ENCODE data around the gene C3orf70. TPM values are rescaled to one million over a fixed set of nuclear protein-coding genes. Genes with fewer than 3 reads are reported as not detected.
A peak's percentile ranks its signal among the peaks of the same experiment; 100 is the strongest.

Gene C3orf70
- total RNA-seq, 2 donors from 2014 or later, result 0.06 TPM; not detected in 1

DNA sequence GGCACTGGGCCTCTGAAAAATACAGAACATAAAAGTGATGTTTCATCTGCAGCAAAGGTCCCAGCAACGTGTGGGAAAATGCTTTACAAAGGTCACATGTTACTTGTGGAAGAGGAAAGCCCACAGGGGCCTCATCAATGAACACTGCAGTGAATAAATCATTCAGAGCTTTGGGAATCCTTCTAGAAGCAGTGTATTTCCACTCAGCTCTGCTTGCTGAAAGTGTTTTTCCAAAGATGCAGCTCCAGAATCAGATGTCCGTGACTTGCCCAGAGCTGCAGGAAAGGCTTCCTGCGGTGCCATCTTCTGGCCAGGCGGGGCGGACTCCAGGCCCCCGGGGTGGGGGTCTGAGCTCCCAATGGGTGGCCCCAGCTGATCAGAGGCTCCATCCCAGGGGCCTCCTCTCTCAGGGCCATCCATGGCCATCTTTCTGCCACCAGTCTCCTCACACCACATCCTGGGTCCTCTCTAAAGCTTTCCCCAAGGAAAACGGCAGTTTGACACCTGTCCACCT lies 81.5 kb downstream of the C3orf70 start:
- H3K36me3 Mint-ChIP-seq, result no peaks in the 10 kb centered on the region
- ATAC-seq, result no peak
- H3K27ac Mint-ChIP-seq, result no peak overlapping the region

DNA sequence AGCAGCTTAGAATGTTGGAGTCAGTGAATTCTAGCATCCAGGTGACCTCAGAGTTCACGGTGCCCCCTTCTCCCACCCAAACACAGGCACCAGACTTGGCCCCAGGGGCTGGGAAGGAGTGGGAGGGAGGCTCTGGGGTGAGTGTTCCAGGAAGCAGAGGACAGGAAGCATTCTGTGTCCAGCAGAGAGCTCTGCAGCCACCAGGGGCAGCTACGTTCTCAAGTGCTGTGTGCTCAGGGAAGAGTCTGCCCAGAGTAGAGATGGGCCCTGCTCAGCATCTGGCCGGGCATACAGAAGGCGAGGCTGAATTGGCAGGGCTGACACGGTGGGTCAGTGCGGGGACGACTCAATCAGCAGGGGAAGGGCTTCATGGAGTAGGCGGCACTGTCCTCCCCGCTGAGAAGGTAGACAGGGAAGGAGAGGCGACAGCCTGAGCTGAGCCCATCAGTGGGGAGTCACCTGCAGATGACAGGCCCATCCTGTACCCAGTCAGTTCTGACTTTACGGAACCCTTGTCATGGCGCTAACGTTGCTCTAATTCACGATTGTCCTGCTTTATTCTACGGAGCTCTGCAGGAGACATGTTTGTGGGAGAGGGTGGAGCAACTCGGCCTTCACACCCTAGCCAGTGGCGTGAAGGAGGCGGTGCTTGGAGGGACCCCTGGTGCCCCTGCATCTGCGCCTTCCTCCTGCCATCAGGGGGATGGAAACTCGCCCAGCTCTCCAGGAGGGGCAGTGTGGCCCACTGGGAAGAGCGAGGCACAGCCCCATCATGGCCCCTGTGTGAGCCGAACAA lies 82.2 kb downstream of the C3orf70 start:
- DNase-seq (ENCODE audit: low spot score in 2 of 2), result no peak
- Mint-ChIP-seq H3K27ac (no peak overlapping the region), H3K9me3 (no peaks in the 10 kb centered on the region), H3K36me3 (no peaks in the 10 kb centered on the region)
- ATAC-seq, result no peak

More for the DNA sequence above, 81.5 kb downstream of the C3orf70 start:
- no peak for DNase-seq (ENCODE audit: low spot score in 2 of 2)
- H3K9me3 Mint-ChIP-seq, result no peaks in the 10 kb centered on the region

DNA sequence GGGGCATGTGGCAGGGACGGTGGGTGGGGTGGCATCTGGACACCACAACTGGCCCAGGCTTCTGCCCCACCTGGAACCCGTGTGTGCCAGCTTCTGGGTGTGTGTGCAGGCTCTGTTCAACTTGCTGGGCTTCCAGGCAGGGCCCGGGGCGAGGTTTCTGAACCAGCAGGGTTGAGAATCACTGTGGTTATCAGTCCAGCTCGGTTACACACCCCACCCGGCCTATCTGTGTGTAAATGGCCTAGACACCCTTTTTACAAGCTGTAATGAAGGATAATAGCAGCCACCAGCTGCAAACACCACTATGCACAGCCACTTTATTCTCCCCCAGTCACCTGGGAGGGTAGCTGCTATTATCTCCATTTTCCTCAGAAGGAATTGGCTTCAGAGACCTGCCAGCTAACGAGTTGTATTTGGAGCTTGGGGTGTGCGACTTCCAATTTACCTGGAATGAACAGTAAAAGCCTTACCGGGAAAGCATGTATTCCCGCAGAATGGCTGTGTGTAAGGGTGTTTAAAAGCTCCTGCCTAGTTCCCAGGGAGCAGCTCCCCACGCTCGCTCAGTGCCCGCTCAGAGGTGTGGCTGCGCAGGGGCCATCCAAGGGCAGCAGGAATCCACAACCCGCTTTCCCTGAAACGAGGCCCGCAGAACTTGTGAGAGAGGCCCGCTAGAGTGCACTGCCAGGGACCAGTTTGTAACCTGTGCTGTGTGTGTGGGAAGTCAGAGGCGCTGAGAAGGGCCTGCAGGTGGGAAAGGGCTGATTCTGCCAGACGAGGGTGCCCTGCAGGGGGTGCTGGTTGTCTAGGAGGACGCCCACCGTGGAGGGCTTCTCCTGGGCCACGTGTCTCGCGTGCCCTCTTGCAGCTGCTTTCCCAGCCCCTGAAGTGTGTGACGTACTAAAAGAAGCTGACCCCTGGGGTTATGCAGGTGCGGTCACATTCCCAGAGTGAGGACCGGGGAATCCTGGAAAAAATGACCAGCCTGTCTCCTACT lies 83.5 kb downstream of the C3orf70 start:
- no peaks in the 10 kb centered on the region for H3K36me3 Mint-ChIP-seq
- no peak overlapping the region for H3K27ac Mint-ChIP-seq
- ATAC-seq (peak in 1 of 2 donors; percentile 30), DNase-seq (ENCODE audit: low spot score in 2 of 2) (no peak)
- no peaks in the 10 kb centered on the region for H3K9me3 Mint-ChIP-seq

DNA sequence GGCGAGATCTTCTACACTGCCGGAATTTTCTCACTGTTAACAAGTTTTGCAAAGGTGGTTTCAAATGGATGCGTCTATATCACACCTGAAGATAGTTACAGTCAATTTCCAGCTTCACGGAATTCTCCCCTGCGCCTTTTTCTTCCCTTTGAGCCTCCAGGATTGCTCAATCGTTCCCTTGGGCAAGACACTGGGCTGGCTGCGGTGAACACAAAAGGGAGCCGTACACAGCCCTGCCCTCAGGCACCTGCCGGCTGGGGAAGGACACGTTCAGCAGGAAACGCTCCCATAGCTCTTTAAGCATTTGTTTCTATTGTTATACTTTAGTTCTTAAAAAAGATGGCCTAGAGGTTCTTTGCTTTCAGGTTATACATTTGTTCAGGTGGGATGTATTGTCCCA lies 85.7 kb downstream of the C3orf70 start:
- H3K27ac Mint-ChIP-seq, result no peak overlapping the region
- DNase-seq (ENCODE audit: low spot score in 2 of 2), result no peak
- peaks cover 0 to 4% of the 10 kb centered on the region in 2 donors for H3K9me3 Mint-ChIP-seq

DNA sequence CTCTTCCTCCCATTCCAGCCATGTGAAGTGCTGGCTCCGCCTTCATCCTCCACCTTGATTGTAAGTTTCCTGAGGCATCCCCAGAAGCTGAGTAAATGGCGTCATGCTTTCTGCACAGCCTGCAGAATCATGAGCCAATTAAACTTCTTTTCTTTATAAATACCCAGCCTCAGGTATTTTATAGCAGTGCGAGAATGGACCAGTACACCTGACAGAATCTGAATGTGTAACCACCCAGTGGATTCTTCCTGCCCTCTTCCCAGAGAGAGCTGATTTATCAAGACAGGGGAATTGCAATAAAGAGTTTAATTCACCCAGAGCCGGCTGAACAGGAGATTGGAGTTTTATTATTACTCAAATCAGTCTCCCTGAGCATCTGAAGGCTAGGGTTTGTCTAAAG lies 86.6 kb downstream of the C3orf70 start:
- H3K36me3 Mint-ChIP-seq, result no peaks in the 10 kb centered on the region
- DNase-seq (ENCODE audit: low spot score in 2 of 2) (no peak), ATAC-seq (no peak)
- H3K27ac Mint-ChIP-seq, result no peak overlapping the region
- H3K9me3 Mint-ChIP-seq, result peaks cover 4 to 8% of the 10 kb centered on the region in 2 donors

More for the DNA sequence above, 85.7 kb downstream of the C3orf70 start:
- H3K36me3 Mint-ChIP-seq, result no peaks in the 10 kb centered on the region
- ATAC-seq, result no peak

DNA sequence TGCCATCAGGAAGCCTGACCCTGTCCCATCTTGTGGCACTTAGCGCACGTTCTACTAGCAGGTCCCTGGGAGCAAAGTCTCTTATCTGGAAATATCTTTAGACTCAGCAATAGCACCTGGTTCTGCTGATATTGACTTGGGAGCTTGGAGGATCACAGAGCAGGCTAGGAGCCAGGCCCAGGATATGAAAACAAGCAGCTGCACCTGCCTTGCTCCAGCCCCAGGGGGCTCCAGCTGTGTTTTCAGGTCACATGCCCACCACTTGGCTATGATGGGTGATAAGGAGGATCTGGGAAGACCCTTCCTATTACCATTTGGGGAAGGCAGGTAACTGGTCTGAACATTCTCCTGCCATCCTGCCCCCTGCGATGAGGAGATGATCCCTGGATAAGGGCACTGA lies 87.8 kb downstream of the C3orf70 start:
- no peak overlapping the region for H3K27ac Mint-ChIP-seq
- no peaks in the 10 kb centered on the region for H3K36me3 Mint-ChIP-seq
- no peak for DNase-seq (ENCODE audit: low spot score in 2 of 2)
- peaks cover 10 to 16% of the 10 kb centered on the region in 2 donors for H3K9me3 Mint-ChIP-seq
- peak in 1 of 2 donors; percentile 13 for ATAC-seq

DNA sequence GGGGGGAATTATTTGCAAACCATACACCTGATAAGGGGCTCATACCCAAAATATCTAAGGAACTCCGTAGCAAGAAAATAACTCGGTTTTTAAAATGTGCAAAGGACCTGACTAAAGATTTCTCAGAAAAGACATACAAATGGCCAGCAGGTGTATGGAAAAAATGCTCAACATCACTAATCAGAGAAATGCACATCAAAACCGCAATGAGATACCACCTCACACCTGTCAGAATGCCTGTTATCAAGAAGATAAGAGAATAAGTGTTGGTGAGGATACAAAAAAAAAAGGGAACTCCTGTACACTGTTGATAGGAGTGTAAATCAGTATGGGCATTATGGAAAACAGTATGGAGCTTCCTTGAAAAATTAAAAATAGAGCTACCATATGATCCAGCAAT lies 89.4 kb downstream of the C3orf70 start:
- H3K27ac Mint-ChIP-seq, result no peak overlapping the region
- no peaks in the 10 kb centered on the region for H3K36me3 Mint-ChIP-seq
- DNase-seq (ENCODE audit: low spot score in 2 of 2), result no peak
- ATAC-seq, result no peak
- peaks cover 23 to 28% of the 10 kb centered on the region in 2 donors for H3K9me3 Mint-ChIP-seq

DNA sequence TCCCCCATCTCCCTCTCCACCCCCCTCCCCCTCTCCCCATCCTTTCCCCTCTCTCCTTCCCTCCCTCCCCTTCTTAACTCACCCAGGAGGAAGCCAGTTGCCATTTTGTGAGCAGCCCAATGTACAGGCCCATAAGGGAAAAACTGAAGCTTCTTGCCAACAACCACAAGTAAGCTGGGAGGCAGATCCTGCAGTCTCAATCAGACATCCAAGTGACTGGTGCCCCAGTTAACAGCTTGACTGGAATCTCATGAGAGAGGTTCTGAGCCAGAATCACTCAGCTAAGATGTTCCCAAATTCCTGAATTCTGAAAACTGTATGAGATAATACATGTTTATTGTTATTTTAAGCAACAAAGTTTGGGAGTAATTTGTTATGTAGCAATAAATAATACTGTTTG lies 90.7 kb downstream of the C3orf70 start:
- ATAC-seq (no peak), DNase-seq (ENCODE audit: low spot score in 2 of 2) (no peak)
- no peak overlapping the region for H3K27ac Mint-ChIP-seq
- H3K36me3 Mint-ChIP-seq, result peaks cover 2 to 10% of the 10 kb centered on the region in 2 donors
- peaks cover 33 to 39% of the 10 kb centered on the region in 2 donors for H3K9me3 Mint-ChIP-seq

DNA sequence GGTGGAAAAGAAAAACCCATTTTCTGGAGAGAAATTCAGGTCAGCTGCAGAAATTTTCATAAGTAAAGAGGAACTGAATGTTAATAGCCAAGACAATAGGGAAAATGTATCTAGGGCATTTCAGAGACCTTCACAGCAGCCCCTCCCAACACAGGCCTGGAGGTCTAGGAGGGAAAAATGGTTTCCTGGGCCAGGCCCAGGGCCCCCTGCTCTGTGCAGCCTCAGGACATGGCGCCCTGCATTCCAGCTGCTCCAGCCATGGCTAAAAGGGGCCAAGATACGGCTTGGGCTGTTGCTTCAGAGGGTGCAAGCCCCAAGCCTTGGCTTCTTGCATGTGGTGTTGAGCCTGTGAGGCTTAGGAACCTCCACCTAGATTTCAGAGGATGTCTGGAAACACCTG lies 92.2 kb downstream of the C3orf70 start:
- Mint-ChIP-seq H3K27ac (no peak overlapping the region), H3K9me3 (peaks cover 44 to 49% of the 10 kb centered on the region in 2 donors), H3K36me3 (peaks cover 10 to 19% of the 10 kb centered on the region in 2 donors)
- no peak for ATAC-seq
- no peak for DNase-seq (ENCODE audit: low spot score in 2 of 2)

DNA sequence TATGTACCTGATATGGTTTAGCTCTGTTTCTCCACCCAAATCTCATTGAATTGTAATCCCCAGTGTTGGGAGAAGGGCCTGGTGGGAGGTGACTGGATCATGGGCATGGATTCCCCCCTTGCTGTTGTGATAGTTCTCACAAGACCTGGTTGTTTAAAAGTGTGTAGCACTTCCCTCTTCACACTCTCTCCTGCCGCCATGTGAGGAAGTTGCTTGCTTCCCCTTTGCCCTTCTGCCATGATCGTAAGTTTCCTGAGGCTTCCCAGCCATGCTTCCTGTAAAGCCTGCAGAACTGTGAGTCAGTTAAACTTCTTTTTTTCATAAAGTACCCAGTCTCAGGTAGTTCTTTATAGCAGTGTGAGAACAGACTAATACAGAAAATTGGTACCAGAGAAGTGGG lies 93.1 kb downstream of the C3orf70 start:
- Mint-ChIP-seq H3K27ac (no peak overlapping the region), H3K36me3 (peaks cover 19 to 27% of the 10 kb centered on the region in 2 donors), H3K9me3 (peaks cover 51 to 57% of the 10 kb centered on the region in 2 donors)
- DNase-seq (ENCODE audit: low spot score in 2 of 2), result no peak
- no peak for ATAC-seq

DNA sequence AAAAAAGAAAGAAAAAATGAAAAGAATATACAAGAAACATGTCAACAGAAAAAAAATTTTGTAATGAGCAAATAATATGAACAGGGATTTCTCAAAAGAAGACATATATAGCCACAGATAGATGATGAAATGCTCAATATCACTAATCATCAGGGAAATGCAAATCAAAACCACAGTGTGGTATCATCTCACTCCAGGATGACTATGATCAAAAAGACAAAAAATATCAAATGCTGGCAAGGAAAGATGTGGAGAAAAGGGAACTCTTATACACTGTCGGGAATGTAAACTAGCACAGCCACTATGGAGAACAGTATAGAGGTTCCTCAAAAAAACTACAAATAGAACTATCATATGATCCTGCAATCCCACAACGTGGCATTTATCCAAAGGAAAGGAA lies 94.1 kb downstream of the C3orf70 start:
- Mint-ChIP-seq H3K27ac (peak overlapping the region in 1 of 2 donors; percentile 10), H3K9me3 (peaks cover 55 to 61% of the 10 kb centered on the region in 2 donors), H3K36me3 (peaks cover 29 to 37% of the 10 kb centered on the region in 2 donors)
- DNase-seq (ENCODE audit: low spot score in 2 of 2) (no peak), ATAC-seq (no peak)

DNA sequence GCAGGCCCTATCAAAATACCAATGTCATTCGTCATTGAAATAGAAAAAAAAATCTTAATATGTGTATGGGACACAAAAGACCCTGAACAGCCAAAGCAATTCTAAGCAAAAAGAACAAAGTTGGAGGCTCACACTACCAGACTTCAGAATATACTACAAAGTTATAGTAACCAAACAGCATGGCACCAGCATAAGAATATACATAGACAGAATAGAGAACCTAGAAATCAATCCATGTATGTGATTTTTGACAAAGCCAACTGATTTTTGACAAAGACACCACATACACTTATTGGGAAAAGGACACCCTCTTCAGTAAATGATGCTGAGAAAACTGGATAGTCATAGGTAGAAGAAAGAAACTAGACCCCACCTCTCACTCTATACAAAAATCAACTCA lies 95.0 kb downstream of the C3orf70 start:
- peaks cover 55 to 57% of the 10 kb centered on the region in 2 donors for H3K9me3 Mint-ChIP-seq
- DNase-seq (ENCODE audit: low spot score in 2 of 2) (no peak), ATAC-seq (no peak)
- H3K27ac Mint-ChIP-seq, result no peak overlapping the region
- H3K36me3 Mint-ChIP-seq, result peaks cover 39 to 44% of the 10 kb centered on the region in 2 donors

DNA sequence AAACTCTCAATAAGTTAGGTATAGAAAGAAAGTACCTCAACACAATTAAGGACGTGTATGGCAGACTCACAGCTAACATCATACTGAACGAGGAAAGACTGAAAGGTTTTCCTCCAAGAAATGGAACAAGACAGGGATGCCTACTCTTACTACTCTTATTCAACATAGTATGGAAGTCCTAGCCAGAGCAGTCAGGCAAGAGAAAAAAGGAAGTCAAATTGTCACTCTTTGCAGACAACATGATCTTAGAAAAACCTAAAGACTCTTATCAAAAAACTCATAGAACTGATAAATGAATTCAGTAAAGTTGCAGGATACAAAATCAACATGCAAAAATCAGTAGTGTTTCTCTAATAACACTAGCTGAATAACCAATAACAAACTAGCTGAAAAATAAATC lies 96.0 kb downstream of the C3orf70 start:
- no peak for DNase-seq (ENCODE audit: low spot score in 2 of 2)
- peaks cover 61 to 62% of the 10 kb centered on the region in 2 donors for H3K9me3 Mint-ChIP-seq
- peaks cover 48 to 52% of the 10 kb centered on the region in 2 donors for H3K36me3 Mint-ChIP-seq
- no peak for ATAC-seq
- no peak overlapping the region for H3K27ac Mint-ChIP-seq

DNA sequence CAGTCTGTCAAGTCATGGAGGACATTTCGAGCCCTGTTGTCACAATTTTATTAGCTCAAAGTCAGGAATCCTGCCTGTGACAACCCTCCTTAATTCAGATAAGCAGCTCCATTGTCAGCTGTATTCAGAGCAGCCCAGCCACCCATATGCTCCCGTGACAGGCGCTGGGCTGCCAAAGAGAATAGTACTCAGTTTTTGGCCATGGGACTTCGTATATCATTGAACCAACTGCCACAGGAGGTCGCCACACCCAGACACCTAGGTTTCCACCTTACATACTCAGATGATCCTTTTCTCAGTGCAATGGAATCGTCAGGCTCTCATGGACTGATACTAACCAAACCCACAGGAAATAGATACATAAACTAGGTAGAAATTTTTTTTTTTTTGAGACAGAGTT lies 100.2 kb downstream of the C3orf70 start:
- H3K36me3 Mint-ChIP-seq, result peaks cover 87 to 89% of the 10 kb centered on the region in 2 donors
- no peak overlapping the region for H3K27ac Mint-ChIP-seq
- ATAC-seq (no peak), DNase-seq (ENCODE audit: low spot score in 2 of 2) (no peak)
- H3K9me3 Mint-ChIP-seq, result peaks cover 35 to 39% of the 10 kb centered on the region in 2 donors

DNA sequence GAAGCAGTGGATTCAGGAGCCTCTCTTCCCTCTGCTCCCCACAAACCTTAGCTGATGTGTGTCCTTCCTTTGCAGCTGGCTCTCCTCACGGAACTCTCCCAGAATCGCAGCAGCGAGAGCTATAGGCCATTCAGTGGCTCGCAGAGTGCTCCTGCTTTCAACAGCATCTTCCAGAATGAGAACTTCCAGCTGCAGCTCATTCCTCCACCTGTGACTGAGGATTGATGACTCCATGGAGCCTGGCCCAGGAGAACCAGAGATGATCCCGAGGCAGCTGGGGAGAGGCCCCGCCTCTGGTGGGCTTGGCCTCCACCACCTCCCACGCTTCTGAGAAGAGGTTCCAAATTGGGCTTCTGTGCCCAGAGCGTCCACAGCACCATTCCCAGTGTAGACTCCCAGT lies 101.1 kb downstream of the C3orf70 start:
- ATAC-seq (no peak), DNase-seq (ENCODE audit: low spot score in 2 of 2) (no peak)
- peaks cover 31% of the 10 kb centered on the region in 2 donors for H3K9me3 Mint-ChIP-seq
- H3K36me3 Mint-ChIP-seq, result peaks cover 87 to 88% of the 10 kb centered on the region in 2 donors
- H3K27ac Mint-ChIP-seq, result no peak overlapping the region

DNA sequence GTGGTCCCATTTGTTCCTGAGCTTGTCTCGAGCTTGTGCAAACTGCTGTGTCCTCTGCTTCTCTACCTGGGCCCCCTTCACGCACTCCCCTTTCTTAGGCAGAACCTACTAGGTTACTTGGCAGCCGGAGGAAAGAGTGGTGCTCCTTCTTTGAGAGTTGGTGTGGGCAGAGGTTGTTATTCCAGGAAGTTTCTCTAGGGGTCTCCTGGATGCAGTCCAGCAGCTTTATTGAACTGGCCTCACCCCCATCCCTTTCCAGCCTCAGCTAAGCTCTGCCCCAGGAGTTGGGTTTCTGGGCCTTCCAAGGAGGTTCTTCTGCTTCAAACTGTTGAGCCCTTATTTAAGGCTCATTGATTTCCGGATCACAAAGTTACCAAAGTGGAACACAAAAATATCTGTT lies 103.2 kb downstream of the C3orf70 start:
- DNase-seq (ENCODE audit: low spot score in 2 of 2), result no peak
- no peak overlapping the region for H3K27ac Mint-ChIP-seq
- peaks cover 74 to 86% of the 10 kb centered on the region in 2 donors for H3K36me3 Mint-ChIP-seq
- no peak for ATAC-seq
- peaks cover 17 to 18% of the 10 kb centered on the region in 2 donors for H3K9me3 Mint-ChIP-seq

DNA sequence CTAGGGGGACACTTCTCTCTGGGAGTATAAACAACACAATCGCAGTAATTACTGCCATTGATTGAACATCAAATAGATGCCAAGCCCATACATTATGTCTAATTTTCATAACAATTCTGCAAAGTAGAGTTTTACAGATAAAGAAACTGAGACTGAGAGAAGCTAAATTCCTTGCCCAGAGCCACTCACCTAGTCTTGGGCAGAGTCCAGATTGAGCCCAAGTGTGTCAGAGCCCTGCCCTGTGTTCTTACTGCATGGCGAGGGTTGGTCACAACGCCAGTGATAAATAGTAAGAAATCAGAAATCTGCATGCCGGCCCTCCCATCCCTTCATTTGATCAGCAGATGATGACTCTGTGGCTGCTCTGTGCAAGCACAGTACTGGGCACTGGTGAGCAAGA lies 106.3 kb downstream of the C3orf70 start:
- Mint-ChIP-seq H3K36me3 (peaks cover 43 to 68% of the 10 kb centered on the region in 2 donors), H3K27ac (no peak overlapping the region), H3K9me3 (peaks cover 4 to 7% of the 10 kb centered on the region in 2 donors)
- ATAC-seq (no peak), DNase-seq (ENCODE audit: low spot score in 2 of 2) (no peak)
